Measurements from ENCODE around the gene OTOG.

DNA sequence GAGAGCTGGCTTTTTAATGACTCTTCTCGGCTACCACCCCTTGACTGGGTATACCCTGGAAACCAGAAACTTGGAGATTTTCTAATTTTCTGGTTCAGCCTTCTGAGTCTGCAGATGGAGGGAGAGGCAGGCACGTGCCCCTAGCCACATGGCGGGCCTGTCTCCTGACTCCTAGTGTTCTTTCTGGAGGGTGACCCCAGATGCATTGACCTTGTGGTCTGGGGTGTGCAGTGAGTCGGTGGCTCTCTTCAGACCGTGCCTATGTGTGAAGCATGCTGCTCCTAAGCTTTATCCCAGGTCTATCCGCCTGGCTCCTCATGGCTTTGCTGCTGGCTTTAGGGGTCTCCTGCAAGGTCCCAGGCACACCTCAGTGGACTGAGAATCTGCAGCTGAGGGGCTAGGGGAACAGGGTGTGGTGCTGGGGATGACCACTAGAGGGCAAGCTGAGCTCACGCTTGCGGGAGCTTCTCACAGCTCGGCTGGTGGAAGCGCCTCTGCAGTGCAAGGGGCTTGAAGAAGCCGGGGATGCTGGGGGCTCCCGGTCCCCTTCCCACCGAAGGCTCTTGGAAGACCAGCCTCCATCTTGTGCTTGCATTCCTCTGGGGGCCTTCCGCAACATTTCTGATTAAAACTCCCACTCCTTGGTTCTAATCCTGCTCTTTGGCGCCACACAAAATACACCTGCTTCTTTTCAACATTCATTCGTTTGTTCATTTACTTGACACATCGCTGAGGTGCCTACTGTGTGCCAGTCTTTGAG, 51.8 kb downstream of the OTOG start:
- TF ChIP-seq MYC (IDR thresholded peaks at IDR 0.05; ENCODE audit: low read depth, low read length) (no peak), POLR2A (IDR thresholded peaks at IDR 0.05; ENCODE audit: extremely low read depth, insufficient read length) (no peak)
- TF ChIP-seq, protein P1, sequence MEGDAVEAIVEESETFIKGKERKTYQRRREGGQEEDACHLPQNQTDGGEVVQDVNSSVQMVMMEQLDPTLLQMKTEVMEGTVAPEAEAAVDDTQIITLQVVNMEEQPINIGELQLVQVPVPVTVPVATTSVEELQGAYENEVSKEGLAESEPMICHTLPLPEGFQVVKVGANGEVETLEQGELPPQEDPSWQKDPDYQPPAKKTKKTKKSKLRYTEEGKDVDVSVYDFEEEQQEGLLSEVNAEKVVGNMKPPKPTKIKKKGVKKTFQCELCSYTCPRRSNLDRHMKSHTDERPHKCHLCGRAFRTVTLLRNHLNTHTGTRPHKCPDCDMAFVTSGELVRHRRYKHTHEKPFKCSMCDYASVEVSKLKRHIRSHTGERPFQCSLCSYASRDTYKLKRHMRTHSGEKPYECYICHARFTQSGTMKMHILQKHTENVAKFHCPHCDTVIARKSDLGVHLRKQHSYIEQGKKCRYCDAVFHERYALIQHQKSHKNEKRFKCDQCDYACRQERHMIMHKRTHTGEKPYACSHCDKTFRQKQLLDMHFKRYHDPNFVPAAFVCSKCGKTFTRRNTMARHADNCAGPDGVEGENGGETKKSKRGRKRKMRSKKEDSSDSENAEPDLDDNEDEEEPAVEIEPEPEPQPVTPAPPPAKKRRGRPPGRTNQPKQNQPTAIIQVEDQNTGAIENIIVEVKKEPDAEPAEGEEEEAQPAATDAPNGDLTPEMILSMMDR (IDR thresholded peaks at IDR 0.05; ENCODE audit: low read depth, low read length): peak; percentile 90
- TF ChIP-seq, protein P2, sequence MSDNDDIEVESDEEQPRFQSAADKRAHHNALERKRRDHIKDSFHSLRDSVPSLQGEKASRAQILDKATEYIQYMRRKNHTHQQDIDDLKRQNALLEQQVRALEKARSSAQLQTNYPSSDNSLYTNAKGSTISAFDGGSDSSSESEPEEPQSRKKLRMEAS (IDR thresholded peaks at IDR 0.05; ENCODE audit: low read depth, low read length): 0 out of 2 replicates have a peak, but pooled peaks have one; percentile 13

All from NB4 (cell line).